ENCODE measurements around the gene LAMB3. TPM values are rescaled to one million over a fixed set of nuclear protein-coding genes. Genes with fewer than 3 reads are reported as not detected.

LAMB3 gene
- total RNA-seq, 4 donors from 2014 or later = 70.0 to 181 (median 123) TPM

GRCh38 chr1:209645574-209646452, 6.4 kb downstream of the LAMB3 start:
- no peak for TF ChIP-seq POLR2A (IDR thresholded peaks at IDR 0.05)
- no peak for TF ChIP-seq CTCF (IDR thresholded peaks at IDR 0.05)
- 62 to 67% methylated on average over 16 of the region's 16 CpGs for whole genome bisulfite sequencing, 2 donors
- DNase-seq (ENCODE audit: low spot score in 2 of 2) = no peak
- intact Hi-C loops (cut with DNase I; ENCODE audit: low total_unique reads) = no loop called here
- no peak overlapping the region for H3K4me3 ChIP-seq (ENCODE audit: low read depth, poor library complexity, severe bottlenecking)

DNA sequence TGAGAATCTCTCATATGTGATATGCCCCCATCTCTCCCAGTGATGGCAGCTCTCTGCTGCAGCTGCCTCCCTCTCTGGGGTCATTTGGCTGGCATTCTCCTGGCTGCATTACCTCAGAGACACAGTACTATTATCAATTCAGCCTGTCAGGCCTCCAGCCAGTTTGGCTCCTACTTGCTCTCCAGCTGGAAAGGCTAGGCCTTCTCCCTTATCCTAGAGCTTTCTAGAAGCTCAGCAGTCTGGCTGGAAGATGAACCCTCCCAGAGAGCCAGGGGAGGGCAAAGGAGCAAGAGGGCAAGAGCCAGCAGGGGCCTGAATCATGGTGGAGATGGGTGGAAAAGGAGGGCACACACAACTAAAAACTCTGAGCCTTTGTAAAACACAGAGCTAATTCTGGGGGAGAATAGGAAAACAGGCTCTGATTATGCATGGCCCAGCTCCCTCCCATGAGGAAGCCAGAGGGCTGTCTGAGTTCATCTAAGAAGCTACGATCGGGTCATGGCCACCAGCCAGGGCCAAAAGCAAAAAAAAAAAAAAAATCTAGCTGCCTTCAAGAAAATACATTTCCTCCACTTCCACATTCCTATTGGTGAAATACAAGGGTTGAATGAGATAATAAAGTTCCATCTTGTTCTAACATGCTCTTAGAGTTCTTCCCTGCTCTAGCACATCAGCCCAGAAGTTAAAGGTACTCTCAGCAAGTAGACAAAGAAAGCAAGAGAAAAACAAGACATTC, 8.8 kb downstream of the LAMB3 start:
- TF ChIP-seq POLR2A (IDR thresholded peaks at IDR 0.05) = no peak
- no peak for TF ChIP-seq CTCF (IDR thresholded peaks at IDR 0.05)
- H3K4me3 ChIP-seq (ENCODE audit: low read depth, poor library complexity, severe bottlenecking) = no peak overlapping the region
- 3 to 13% methylated on average over 2 of the region's 2 CpGs for WGBS, 2 donors
- intact Hi-C loops (cut with DNase I; ENCODE audit: low total_unique reads) = no loop called here
- no peak for DNase-seq (ENCODE audit: low spot score in 2 of 2)

DNA sequence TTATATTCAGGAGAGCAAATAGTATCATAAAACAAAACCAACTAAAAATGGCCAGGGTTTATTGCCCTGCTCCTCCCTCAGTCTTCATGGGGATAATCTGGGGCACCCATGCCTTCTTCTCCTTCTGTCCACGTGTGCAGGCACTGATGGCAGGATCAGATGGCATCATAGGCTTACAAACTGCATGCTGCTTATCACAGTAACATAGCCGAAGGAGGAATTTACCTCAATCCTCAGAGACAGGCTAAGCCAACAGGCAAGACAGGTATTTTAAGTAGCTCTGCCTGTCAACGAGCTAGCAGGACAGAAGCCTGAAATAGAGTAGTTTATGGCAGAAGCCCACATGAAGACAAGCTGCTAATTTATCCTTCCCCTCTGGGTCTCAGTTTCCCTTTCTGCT, 9.4 kb downstream of the LAMB3 start:
- 26 to 55% methylated on average over 3 of the region's 3 CpGs for WGBS, 2 donors
- no peak for DNase-seq (ENCODE audit: low spot score in 2 of 2)
- intact Hi-C loops (cut with DNase I; ENCODE audit: low total_unique reads) = no loop called here
- no peak overlapping the region for H3K4me3 ChIP-seq (ENCODE audit: low read depth, poor library complexity, severe bottlenecking)
- TF ChIP-seq POLR2A (IDR thresholded peaks at IDR 0.05) (no peak), CTCF (IDR thresholded peaks at IDR 0.05) (no peak)

DNA sequence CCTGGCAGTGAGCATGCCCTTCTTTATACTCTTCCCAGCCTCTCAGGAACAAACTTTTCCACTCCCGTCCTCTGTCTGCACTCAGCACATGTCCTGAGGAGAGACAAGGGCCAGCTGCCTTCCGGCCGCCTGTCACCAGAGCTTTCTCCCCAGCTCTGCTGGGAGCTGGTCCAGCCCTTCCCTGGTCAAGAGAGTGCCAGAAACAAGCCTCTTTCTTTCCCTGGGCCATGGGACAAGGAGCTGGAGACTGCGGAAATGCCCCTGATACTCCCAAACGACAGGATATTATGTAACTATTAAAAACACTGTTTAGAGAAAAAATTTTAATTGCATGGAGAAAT, 10.4 kb downstream of the LAMB3 start:
- WGBS, 2 donors = 54 to 75% methylated on average over 5 of the region's 5 CpGs
- TF ChIP-seq CTCF (IDR thresholded peaks at IDR 0.05) (no peak), POLR2A (IDR thresholded peaks at IDR 0.05) (no peak)
- peak in 1 of 2 donors; percentile 90 for DNase-seq (ENCODE audit: low spot score in 2 of 2)

DNA sequence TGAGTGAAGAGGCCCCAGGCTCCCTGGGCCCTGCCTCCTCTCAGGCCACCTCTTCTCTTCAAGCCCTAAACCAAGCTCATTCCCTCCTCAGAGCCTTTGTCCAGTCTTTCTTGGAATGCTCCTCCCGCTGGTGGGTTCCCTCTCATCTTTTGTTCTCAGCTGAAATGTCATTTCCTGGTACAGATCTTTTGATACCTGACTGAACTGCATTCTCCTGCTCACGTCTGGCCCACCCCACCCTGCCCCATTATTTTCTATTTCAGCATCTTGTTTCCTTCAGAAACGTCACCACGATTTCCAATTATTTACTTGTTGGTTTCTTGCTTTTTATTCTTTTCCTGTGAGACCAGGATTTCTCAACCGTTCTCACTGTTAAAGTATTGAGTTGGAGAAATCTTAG, 16.4 kb downstream of the LAMB3 start:
- H3K4me3 ChIP-seq (ENCODE audit: low read depth, poor library complexity, severe bottlenecking) = no peak overlapping the region
- 89 to 90% methylated on average over 5 of the region's 5 CpGs for WGBS, 2 donors
- intact Hi-C loops (cut with DNase I; ENCODE audit: low total_unique reads) = no loop called here
- TF ChIP-seq POLR2A (IDR thresholded peaks at IDR 0.05) (no peak), CTCF (IDR thresholded peaks at IDR 0.05) (no peak)
- no peak for DNase-seq (ENCODE audit: low spot score in 2 of 2)

More for the DNA sequence above, 10.4 kb downstream of the LAMB3 start:
- intact Hi-C loops (cut with DNase I; ENCODE audit: low total_unique reads) = no loop called here
- no peak overlapping the region for H3K4me3 ChIP-seq (ENCODE audit: low read depth, poor library complexity, severe bottlenecking)

Measured in lower leg skin (tissue), 4 donors.